Measurements from ENCODE around the gene RALY. TPM values are rescaled to one million over a fixed set of nuclear protein-coding genes. Genes with fewer than 3 reads are reported as not detected.

RALY gene
- total RNA-seq, 4 donors from 2014 or later: 23.2 to 101 (median 87.5) TPM

DNA sequence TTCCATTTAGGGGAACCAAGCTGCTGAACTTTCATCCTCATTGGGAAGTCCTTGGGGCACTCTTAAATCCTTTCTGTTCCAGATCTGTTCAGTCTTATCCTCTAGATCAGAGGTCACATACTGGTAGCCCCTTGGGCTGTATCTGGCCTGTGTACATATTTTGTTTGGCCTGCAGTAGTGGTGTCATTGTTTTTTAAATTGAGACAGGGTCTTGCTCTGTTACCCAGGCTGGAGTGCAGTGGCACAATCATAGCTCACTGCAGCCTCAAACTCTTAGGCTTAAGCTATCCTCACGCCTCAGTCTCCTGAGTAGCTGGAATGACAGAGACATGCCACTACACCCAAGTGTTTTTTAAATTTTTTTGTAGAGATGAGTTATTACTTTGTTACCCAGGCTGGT, 14.8 kb downstream of the RALY start:
- TF ChIP-seq, protein P1, sequence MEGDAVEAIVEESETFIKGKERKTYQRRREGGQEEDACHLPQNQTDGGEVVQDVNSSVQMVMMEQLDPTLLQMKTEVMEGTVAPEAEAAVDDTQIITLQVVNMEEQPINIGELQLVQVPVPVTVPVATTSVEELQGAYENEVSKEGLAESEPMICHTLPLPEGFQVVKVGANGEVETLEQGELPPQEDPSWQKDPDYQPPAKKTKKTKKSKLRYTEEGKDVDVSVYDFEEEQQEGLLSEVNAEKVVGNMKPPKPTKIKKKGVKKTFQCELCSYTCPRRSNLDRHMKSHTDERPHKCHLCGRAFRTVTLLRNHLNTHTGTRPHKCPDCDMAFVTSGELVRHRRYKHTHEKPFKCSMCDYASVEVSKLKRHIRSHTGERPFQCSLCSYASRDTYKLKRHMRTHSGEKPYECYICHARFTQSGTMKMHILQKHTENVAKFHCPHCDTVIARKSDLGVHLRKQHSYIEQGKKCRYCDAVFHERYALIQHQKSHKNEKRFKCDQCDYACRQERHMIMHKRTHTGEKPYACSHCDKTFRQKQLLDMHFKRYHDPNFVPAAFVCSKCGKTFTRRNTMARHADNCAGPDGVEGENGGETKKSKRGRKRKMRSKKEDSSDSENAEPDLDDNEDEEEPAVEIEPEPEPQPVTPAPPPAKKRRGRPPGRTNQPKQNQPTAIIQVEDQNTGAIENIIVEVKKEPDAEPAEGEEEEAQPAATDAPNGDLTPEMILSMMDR (IDR thresholded peaks at IDR 0.05): no peak
- no peak for TF ChIP-seq POLR2A (IDR thresholded peaks at IDR 0.05)
- no peaks in the 10 kb centered on the region for H3K27me3 ChIP-seq
- no peak for DNase-seq

GRCh38 chr20:34010405-34010931, 16.8 kb downstream of the RALY start:
- peaks cover 0 to 5% of the 10 kb centered on the region in 2 donors for H3K4me1 ChIP-seq
- no peak overlapping the region for H3K4me3 ChIP-seq

More for the DNA sequence above, 14.8 kb downstream of the RALY start:
- H3K9me3 ChIP-seq: no peaks in the 10 kb centered on the region
- peaks cover 0 to under 1% of the 10 kb centered on the region in 2 donors for H3K4me1 ChIP-seq
- no peaks in the 10 kb centered on the region for H3K36me3 ChIP-seq
- intact Hi-C loops (cut with DNase I; ENCODE audit: low total_unique reads): no loop called here
- H3K27ac ChIP-seq: no peak overlapping the region
- no peak overlapping the region for H3K4me3 ChIP-seq

DNA sequence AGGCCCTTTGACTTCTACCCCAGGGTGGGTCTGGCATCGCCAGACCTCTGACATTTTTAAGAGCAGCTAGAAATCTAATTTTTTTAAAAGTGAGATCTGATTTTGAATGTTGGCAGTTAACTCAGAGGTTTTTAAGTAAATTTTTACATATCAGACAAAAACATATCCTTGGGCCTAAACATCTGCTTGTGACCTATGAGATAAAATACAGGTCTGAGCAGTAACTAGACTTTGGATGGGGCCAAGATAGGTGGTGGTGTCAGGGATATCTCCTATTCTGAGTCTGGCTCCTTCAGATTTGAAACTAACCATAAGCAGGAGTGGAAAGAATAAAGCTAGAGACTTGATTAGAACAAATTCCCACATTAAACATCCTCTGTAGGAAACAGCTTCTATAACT, 17.6 kb downstream of the RALY start:
- no peaks in the 10 kb centered on the region for H3K36me3 ChIP-seq
- H3K27me3 ChIP-seq: no peaks in the 10 kb centered on the region
- TF ChIP-seq, protein P1 (IDR thresholded peaks at IDR 0.05): no peak
- TF ChIP-seq POLR2A (IDR thresholded peaks at IDR 0.05): no peak
- H3K9me3 ChIP-seq: no peaks in the 10 kb centered on the region
- no peak overlapping the region for H3K27ac ChIP-seq
- H3K4me1 ChIP-seq: peaks cover 0 to 5% of the 10 kb centered on the region in 2 donors
- intact Hi-C loops (cut with DNase I; ENCODE audit: low total_unique reads): no loop called here
- H3K4me3 ChIP-seq: no peak overlapping the region
- no peak for DNase-seq

More at GRCh38 chr20:34010405-34010931, 16.8 kb downstream of the RALY start:
- TF ChIP-seq POLR2A (IDR thresholded peaks at IDR 0.05): no peak
- TF ChIP-seq, protein P1 (IDR thresholded peaks at IDR 0.05): no peak
- H3K27me3 ChIP-seq: no peaks in the 10 kb centered on the region
- no peak overlapping the region for H3K27ac ChIP-seq
- DNase-seq: no peak
- H3K36me3 ChIP-seq: no peaks in the 10 kb centered on the region
- intact Hi-C loops (cut with DNase I; ENCODE audit: low total_unique reads): no loop called here
- H3K9me3 ChIP-seq: no peaks in the 10 kb centered on the region

GRCh38 chr20:34012330-34012729, 18.6 kb downstream of the RALY start:
- Histone ChIP-seq H3K36me3 (no peaks in the 10 kb centered on the region), H3K9me3 (no peaks in the 10 kb centered on the region), H3K27ac (no peak overlapping the region), H3K4me3 (no peak overlapping the region), H3K27me3 (no peaks in the 10 kb centered on the region), H3K4me1 (peaks cover 0 to 8% of the 10 kb centered on the region in 2 donors)
- no peak for DNase-seq
- intact Hi-C loops (cut with DNase I; ENCODE audit: low total_unique reads): no loop called here
- no peak for TF ChIP-seq POLR2A (IDR thresholded peaks at IDR 0.05)
- TF ChIP-seq, protein P1 (IDR thresholded peaks at IDR 0.05): no peak

DNA sequence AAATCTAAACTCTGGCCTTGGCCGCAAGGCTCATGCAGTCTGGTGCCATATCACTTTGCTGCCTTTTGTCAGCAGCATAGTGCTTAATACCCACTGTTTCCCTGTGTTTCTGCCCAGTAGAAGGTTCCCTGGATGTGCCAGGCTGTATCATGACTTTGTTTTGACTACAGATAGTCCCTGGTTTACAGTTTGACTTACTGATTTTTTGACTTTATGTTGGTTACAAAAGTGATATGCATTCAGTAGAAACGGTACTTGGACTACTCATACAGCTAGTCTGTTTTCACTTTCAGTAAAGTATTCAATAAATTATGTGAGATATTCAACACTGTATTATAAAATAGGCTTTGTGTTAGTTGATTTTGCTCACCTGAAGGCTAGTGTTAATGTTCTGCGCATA, 19.0 kb downstream of the RALY start:
- H3K36me3 ChIP-seq: no peaks in the 10 kb centered on the region
- H3K27ac ChIP-seq: no peak overlapping the region
- DNase-seq: no peak
- H3K9me3 ChIP-seq: no peaks in the 10 kb centered on the region
- TF ChIP-seq POLR2A (IDR thresholded peaks at IDR 0.05): no peak
- TF ChIP-seq, protein P1 (IDR thresholded peaks at IDR 0.05): no peak
- no peaks in the 10 kb centered on the region for H3K27me3 ChIP-seq
- intact Hi-C loops (cut with DNase I; ENCODE audit: low total_unique reads): no loop called here
- H3K4me3 ChIP-seq: no peak overlapping the region
- H3K4me1 ChIP-seq: peaks cover 0 to 8% of the 10 kb centered on the region in 2 donors

All from uterus (tissue), 4 donors.